Fibroblast of lung (primary cell): ENCODE results near the gene SPRY1. TPM values are rescaled to one million over a fixed set of nuclear protein-coding genes. Genes with fewer than 3 reads are reported as not detected.

ENCODE experiments used
- DNase-seq, 2 donors: peaks; one replicate each; pipeline versions ENCODE4 v3.0.0 to v3.0.0-alpha.2; 2010; ENCODE audit warnings: low read depth in 2 of 2
- H2AFZ ChIP-seq: 2 replicates; pipeline ENCODE4 v1.5.1; 2012; ENCODE audit warnings: low read length, control low read depth, inconsistent platforms
- H3K27ac ChIP-seq: 2 replicates; pipeline ENCODE4 v1.5.1; 2011; ENCODE audit warnings: low read length, control low read depth; ENCODE audit not compliant: insufficient read depth
- H3K27me3 ChIP-seq: 2 replicates; pipeline ENCODE4 v1.5.1; 2011; ENCODE audit warnings: mild to moderate bottlenecking, low read length; ENCODE audit not compliant: control insufficient read depth, insufficient read depth
- H3K36me3 ChIP-seq: 2 replicates; pipeline ENCODE4 v1.5.1; 2011; ENCODE audit warnings: low read length; ENCODE audit not compliant: control insufficient read depth, insufficient read depth
- H3K4me1 ChIP-seq: 2 replicates; pipeline ENCODE4 v1.5.1; 2011; ENCODE audit warnings: low read length; ENCODE audit not compliant: control insufficient read depth, insufficient read depth; ENCODE audit errors: extremely low read depth
- H3K4me2 ChIP-seq: 2 replicates; pipeline ENCODE4 v1.5.1; 2011; ENCODE audit warnings: low read length, control low read depth; ENCODE audit not compliant: insufficient read depth; ENCODE audit errors: extremely low read depth
- H3K4me3 ChIP-seq, 4 experiments: fragments of 200-600 bp in 1 of 4; sonication (generic) in 1 of 4; replicated peaks in 1 of 4; 2 replicates each; pipeline ENCODE4 v1.5.1; 2011 to 2016; ENCODE audit warnings: low read length in 4 of 4, low read depth in 3 of 4, mild to moderate bottlenecking in 3 of 4, control low read depth in 2 of 4, inconsistent platforms in 1 of 4, mixed read lengths in 1 of 4; ENCODE audit not compliant: insufficient read depth in 1 of 4; ENCODE audit errors: control extremely low read depth in 1 of 4
- H3K79me2 ChIP-seq: 2 replicates; pipeline ENCODE4 v1.5.1; 2012; ENCODE audit warnings: mild to moderate bottlenecking, low read length, inconsistent platforms; ENCODE audit not compliant: control insufficient read depth, insufficient read depth
- H3K9ac ChIP-seq: 2 replicates; pipeline ENCODE4 v1.5.1; 2011; ENCODE audit warnings: mild to moderate bottlenecking, low read length, control low read depth; ENCODE audit not compliant: insufficient read depth
- H3K9me3 ChIP-seq: 2 replicates; pipeline ENCODE4 v1.5.1; 2012; ENCODE audit warnings: low read depth, low read length; ENCODE audit not compliant: control insufficient read depth, insufficient read depth
- H4K20me1 ChIP-seq: 2 replicates; pipeline ENCODE4 v1.5.1; 2011; ENCODE audit warnings: low read length; ENCODE audit not compliant: control insufficient read depth, insufficient read depth; ENCODE audit errors: extremely low read depth
- CTCF ChIP-seq, 2 donors: IDR thresholded peaks in 1 of 2; conservative IDR thresholded peaks in 1 of 2; 1 replicate in 1 of 2; 2 replicates in 1 of 2; pipeline ENCODE4 v1.5.1; 2011 to 2012; ENCODE audit warnings: low read length in 2 of 2, control low read depth in 1 of 2, inconsistent platforms in 1 of 2, low read depth in 1 of 2, mild to moderate bottlenecking in 1 of 2
- EZH2 ChIP-seq: IDR thresholded peaks from 2 replicates; pipeline ENCODE4 v1.5.1; 2012; ENCODE audit warnings: low read length, control low read depth, mild to moderate bottlenecking; ENCODE audit errors: missing control alignments
- polyA plus RNA-seq, 2 donors: library from polyadenylated mRNA; depleted of rRNA in 1 of 2; stranded (reverse) in 1 of 2; unstranded in 1 of 2; fragments of >200 nt; gene quantifications; 2 replicates each; pipeline ENCODE4 v1.2.1, GENCODE V29; 2011 to 2012; ENCODE audit warnings: missing spikeins in 1 of 2
- total RNA-seq: library from RNA; depleted of rRNA; stranded (reverse); fragments of >200 nt; gene quantifications from 2 replicates; pipeline ENCODE4 v1.2.1, GENCODE V29; 2014

The SPRY1 gene
- total and polyA plus RNA-seq, 2 donors (not counting 1 experiment from before 2014, with no cell fraction given): 21.3 to 23.9 TPM

GRCh38 chr4:123404533-123404932, 7.9 kb downstream of the SPRY1 start:
- no peak for TF ChIP-seq EZH2
- TF ChIP-seq CTCF (conservative IDR thresholded peaks at IDR 0.05 in 1 of 2, IDR thresholded peaks at IDR 0.05 in 1 of 2; ENCODE audit: low read depth in 1 of 2, low read length in 2 of 2): no peak
- H3K79me2 ChIP-seq: peaks cover 54% of the 10 kb centered on the region

GRCh38 chr4:123405267-123405865, 8.8 kb downstream of the SPRY1 start:
- no peak for DNase-seq
- Histone ChIP-seq H3K4me2 (peak overlapping the region; percentile 54), H3K27me3 (no peaks in the 10 kb centered on the region), H3K9me3 (no peaks in the 10 kb centered on the region), H3K36me3 (peaks cover 4% of the 10 kb centered on the region), H4K20me1 (no peaks in the 10 kb centered on the region), H3K27ac (no peak overlapping the region), H3K9ac (no peak overlapping the region), H3K79me2 (peaks cover 45% of the 10 kb centered on the region), H3K4me3 (peak overlapping the region in 1 of 4 experiments; percentile 74), H2AFZ (no peak overlapping the region), H3K4me1 (peaks cover 8% of the 10 kb centered on the region)
- TF ChIP-seq EZH2 (no peak), CTCF (conservative IDR thresholded peaks at IDR 0.05 in 1 of 2, IDR thresholded peaks at IDR 0.05 in 1 of 2; ENCODE audit: low read depth in 1 of 2, low read length in 2 of 2) (no peak)

More at GRCh38 chr4:123404533-123404932, 7.9 kb downstream of the SPRY1 start:
- H3K9ac ChIP-seq: no peak overlapping the region
- no peaks in the 10 kb centered on the region for H3K9me3 ChIP-seq
- H3K27ac ChIP-seq: no peak overlapping the region
- no peaks in the 10 kb centered on the region for H4K20me1 ChIP-seq
- H3K36me3 ChIP-seq: peaks cover 4% of the 10 kb centered on the region
- no peak for DNase-seq
- no peaks in the 10 kb centered on the region for H3K27me3 ChIP-seq
- no peak overlapping the region for H2AFZ ChIP-seq
- peak overlapping the region; percentile 34 for H3K4me2 ChIP-seq
- peak overlapping the region in 1 of 4 experiments; percentile 74 for H3K4me3 ChIP-seq
- peaks cover 8% of the 10 kb centered on the region for H3K4me1 ChIP-seq

GRCh38 chr4:123406872-123407271, 10.3 kb downstream of the SPRY1 start:
- no peak overlapping the region for H3K4me2 ChIP-seq
- no peak overlapping the region for H3K4me3 ChIP-seq
- no peak overlapping the region for H3K27ac ChIP-seq
- DNase-seq: no peak
- H3K9me3 ChIP-seq: no peaks in the 10 kb centered on the region
- H3K9ac ChIP-seq: no peak overlapping the region
- no peak for TF ChIP-seq CTCF (conservative IDR thresholded peaks at IDR 0.05 in 1 of 2, IDR thresholded peaks at IDR 0.05 in 1 of 2; ENCODE audit: low read depth in 1 of 2, low read length in 2 of 2)
- no peak for TF ChIP-seq EZH2
- H4K20me1 ChIP-seq: no peaks in the 10 kb centered on the region
- peaks cover 6% of the 10 kb centered on the region for H3K4me1 ChIP-seq
- no peaks in the 10 kb centered on the region for H3K27me3 ChIP-seq
- H3K79me2 ChIP-seq: peaks cover 30% of the 10 kb centered on the region
- no peak overlapping the region for H2AFZ ChIP-seq
- peaks cover 3% of the 10 kb centered on the region for H3K36me3 ChIP-seq
